GM12878 (cell line): Measurements from ENCODE around the gene ALDH3A2. TPM values are rescaled to one million over a fixed set of nuclear protein-coding genes. Genes with fewer than 3 reads are reported as not detected.

Experiments used
- ATAC-seq: fragments of 200-7000 bp; cut with Tn5 transposase; 3 replicates; pipeline ENCODE4 v1.9.1; 2020; ENCODE audit warnings: mild to moderate bottlenecking, moderate library complexity
- Bru-seq: library from RNA; stranded (reverse); fragments of 400-500 nt; gene quantifications from one replicate; lab custom pipeline; 2021; lab: Mats Ljungman, UMichigan
- BruChase-seq, 2 experiments: library from RNA; stranded (reverse); fragments of 400-500 nt; gene quantifications; one replicate each; lab custom pipeline; 2021; lab: Mats Ljungman, UMichigan
- BruUV-seq: library from RNA; stranded (reverse); fragments of 400-500 nt; replicated peaks from 2 replicates; lab custom pipeline; 2021; lab: Mats Ljungman, UMichigan
- CTCF ChIA-PET: fragments of 300-600 bp; sonication (Branson Sonifier 250); formaldehyde crosslinking; extraction: SDS; loops from one replicate; lab custom pipeline; 2021; ENCODE audit warnings: inconsistent platforms; lab: Yijun Ruan, JAX
- POLR2A ChIA-PET: fragments of 350-600 bp; formaldehyde crosslinking; extraction: SDS; loops from one replicate; lab custom pipeline; 2021; ENCODE audit warnings: inconsistent platforms; lab: Charles Lee
- RAD21 ChIA-PET: fragments of 300-600 bp; sonication (Branson Sonifier 250); formaldehyde crosslinking; loops from one replicate; lab custom pipeline; 2023; ENCODE audit warnings: antibody characterized with exemption; ENCODE audit not compliant: unreplicated experiment; lab: Charles Lee
- SMC1A ChIA-PET: fragments of 300-600 bp; sonication (Branson Sonifier 250); formaldehyde crosslinking; loops from one replicate; lab custom pipeline; 2023; ENCODE audit not compliant: unreplicated experiment, uncharacterized antibody; lab: Charles Lee
- DNase-seq: peaks from one replicate; pipeline ENCODE4 v3.0.0-alpha.2; 2011; ENCODE audit warnings: low read depth, low spot score
- FAIRE-seq: peaks from 3 replicates; lab custom pipeline; 2011; peaks lifted over from hg19 to GRCh38; lab: Jason Lieb, UNC
- H2AFZ ChIP-seq: 2 replicates; pipeline ENCODE4 v1.6.0; 2011; ENCODE audit warnings: low read depth, low read length, control low read depth; ENCODE audit not compliant: control insufficient read depth
- H3K27ac ChIP-seq: 2 replicates; pipeline ENCODE4 v1.5.1; 2011; ENCODE audit warnings: control low read depth; ENCODE audit not compliant: control insufficient read depth, insufficient read depth
- H3K27me3 ChIP-seq, 2 experiments: replicated peaks in 1 of 2; 2 replicates each; pipeline versions ENCODE4 v1.6.0 to v1.6.1; 2011; ENCODE audit warnings: low read length in 1 of 2; ENCODE audit not compliant: control insufficient read depth in 2 of 2, insufficient read depth in 2 of 2
- H3K36me3 ChIP-seq, 2 experiments: 2 replicates each; pipeline ENCODE4 v1.5.1; 2011; ENCODE audit warnings: low read length in 1 of 2; ENCODE audit not compliant: control insufficient read depth in 2 of 2, insufficient read depth in 2 of 2
- H3K4me1 ChIP-seq: 2 replicates; pipeline ENCODE4 v1.6.1; 2011; ENCODE audit warnings: mild to moderate bottlenecking, low read length, moderate library complexity, mixed read lengths; ENCODE audit not compliant: control insufficient read depth, insufficient read depth
- H3K4me2 ChIP-seq: 2 replicates; pipeline ENCODE4 v1.6.0; 2011; ENCODE audit warnings: control low read depth; ENCODE audit not compliant: control insufficient read depth, insufficient read depth
- H3K4me3 ChIP-seq: fragments of 200-600 bp; sonication (generic); 2 replicates; pipeline ENCODE4 v1.5.1; 2016
- H3K79me2 ChIP-seq: 2 replicates; pipeline ENCODE4 v1.6.0; 2011; ENCODE audit warnings: low read length; ENCODE audit not compliant: control insufficient read depth, insufficient read depth
- H3K9ac ChIP-seq: 2 replicates; pipeline ENCODE4 v1.8.0; 2011; ENCODE audit warnings: low read length, control low read depth, mixed read lengths; ENCODE audit not compliant: control insufficient read depth, insufficient read depth
- H3K9me3 ChIP-seq: replicated peaks from 3 replicates; pipeline ENCODE4 v1.5.1; 2011; ENCODE audit warnings: mild to moderate bottlenecking, low read length; ENCODE audit not compliant: control insufficient read depth, insufficient read depth
- H4K20me1 ChIP-seq: 2 replicates; pipeline ENCODE4 v1.6.0; 2011; ENCODE audit not compliant: control insufficient read depth, insufficient read depth
- CREB1 ChIP-seq: IDR thresholded peaks from 2 replicates; pipeline ENCODE4 v1.6.1; 2012; ENCODE audit warnings: low read depth, mild to moderate bottlenecking, inconsistent platforms
- CTCF ChIP-seq, 3 experiments: IDR thresholded peaks in 2 of 3; conservative IDR thresholded peaks in 1 of 3; 2 replicates each; pipeline ENCODE4 v1.5.1; 2011; ENCODE audit warnings: low read depth in 3 of 3, low read length in 3 of 3, mild to moderate bottlenecking in 3 of 3, control low read depth in 2 of 3, moderate library complexity in 2 of 3, inconsistent platforms in 1 of 3, mixed read lengths in 1 of 3; ENCODE audit not compliant: control insufficient read depth in 2 of 3, insufficient read depth in 1 of 3; ENCODE audit errors: extremely low read depth in 1 of 3
- DPF2 ChIP-seq: fragments of 450-650 bp; IDR thresholded peaks from 2 replicates; pipeline ENCODE4 v1.6.1; 2017; ENCODE audit warnings: mild to moderate bottlenecking
- GATAD2B ChIP-seq: fragments of 450-650 bp; conservative IDR thresholded peaks from 2 replicates; pipeline ENCODE4 v1.6.1; 2017; ENCODE audit warnings: low read depth, mild to moderate bottlenecking, moderate library complexity
- HCFC1 ChIP-seq: fragments of 150-350 bp; IDR thresholded peaks from 2 replicates; pipeline ENCODE4 v1.6.1; 2014; ENCODE audit warnings: low read length
- KLF5 ChIP-seq: fragments of 450-650 bp; IDR thresholded peaks from 2 replicates; pipeline ENCODE4 v1.6.1; 2014; ENCODE audit warnings: mild to moderate bottlenecking; ENCODE audit not compliant: partially characterized antibody
- MEF2B ChIP-seq: fragments of 450-650 bp; IDR thresholded peaks from 2 replicates; pipeline ENCODE4 v1.6.1; 2018; ENCODE audit warnings: mild to moderate bottlenecking, moderate library complexity; ENCODE audit not compliant: partially characterized antibody, poor library complexity, severe bottlenecking
- NR2F1 ChIP-seq: fragments of 450-650 bp; conservative IDR thresholded peaks from 2 replicates; pipeline ENCODE4 v1.6.1; 2017; ENCODE audit warnings: mild to moderate bottlenecking
- PAX5 ChIP-seq: IDR thresholded peaks from 2 replicates; pipeline ENCODE4 v1.6.1; 2011; ENCODE audit warnings: low read depth, low read length, borderline replicate concordance
- POLR2A ChIP-seq: IDR thresholded peaks from 2 replicates; pipeline ENCODE4 v1.6.1; 2011; ENCODE audit warnings: low read depth, mild to moderate bottlenecking, low read length
- POU2F2 ChIP-seq: IDR thresholded peaks from 3 replicates; pipeline ENCODE4 v1.6.1; 2011; ENCODE audit warnings: low read depth, mild to moderate bottlenecking, low read length, borderline replicate concordance
- RB1 ChIP-seq: fragments of 450-650 bp; formaldehyde crosslinking; IDR thresholded peaks from 2 replicates; pipeline ENCODE4 v1.6.1; 2017; ENCODE audit warnings: mild to moderate bottlenecking, borderline replicate concordance
- RELA ChIP-seq: fragments of 450-650 bp; IDR thresholded peaks from 2 replicates; pipeline ENCODE4 v1.8.0; 2014; ENCODE audit warnings: borderline replicate concordance; ENCODE audit not compliant: partially characterized antibody
- SMAD5 ChIP-seq: IDR thresholded peaks from 2 replicates; pipeline ENCODE4 v1.6.1; 2016; ENCODE audit warnings: antibody characterized with exemption, low read depth
- TAF1 ChIP-seq: IDR thresholded peaks from 2 replicates; pipeline ENCODE4 v1.6.1; 2011; ENCODE audit warnings: mild to moderate bottlenecking, low read depth, low read length, borderline replicate concordance
- ZNF622 ChIP-seq: fragments of 450-650 bp; IDR thresholded peaks from 2 replicates; pipeline ENCODE4 v1.6.1; 2017; ENCODE audit warnings: mild to moderate bottlenecking, inconsistent platforms
- WGBS: methylation state at CpG from one replicate; pipeline ENCODE4 v1.1.6; 2016; ENCODE audit warnings: low lambda C conversion rate; ENCODE audit not compliant: insufficient replicate concordance, insufficient coverage; ENCODE audit errors: missing lambda C conversion rate; 5-methylcytosine and 5-hydroxymethylcytosine counted together
- in situ Hi-C: fragments of 300-500 bp; cut with MboI; formaldehyde crosslinking; loops from 9 replicates; pipeline ENCODE4 v1.14.3; 2018; ENCODE audit warnings: mixed read lengths
- intact Hi-C: fragments of 100-400 bp; cut with micrococcal nuclease; formaldehyde crosslinking; loops from one replicate; pipeline ENCODE4 v1.14.2; 2022; ENCODE audit not compliant: unreplicated experiment
- long read RNA-seq, 2 experiments: library from polyadenylated mRNA; unstranded; transcript quantifications; one replicate each; pipeline ENCODE4 v2.0.0, GENCODE V29; 2019 to 2020
- polyA minus RNA-seq, 3 experiments: library from RNA; depleted of rRNA, polyadenylated mRNA; stranded (reverse); fragments of >200 nt; gene quantifications; 2 replicates each; pipeline ENCODE4 v1.2.3, GENCODE V29; 2011
- polyA plus RNA-seq, 11 experiments: library from polyadenylated mRNA; depleted of rRNA in 4 of 11; unstranded in 6 of 11; stranded (reverse) in 5 of 11; fragments of >200 nt; fragmentation: Nextera tagmentation in 4 of 11; fragmentation: Illumina TruSeq in 1 of 11; extraction: Ambion mirVana in 4 of 11; extraction: Trizol in 1 of 11; gene quantifications; 1 replicate in 1 of 11; 2 replicates in 10 of 11; pipeline versions ENCODE4 v1.2.1 to v1.2.3, GENCODE V29; 2011 to 2016; ENCODE audit warnings: inconsistent platforms in 2 of 11, missing spikeins in 2 of 11, low read depth in 1 of 11
- total RNA-seq, 4 experiments: library from RNA; depleted of rRNA in 3 of 4; stranded (reverse); fragments of >200 nt in 3 of 4; fragmentation: Illumina TruSeq in 1 of 4; extraction: Trizol in 1 of 4; gene quantifications; 2 replicates each; pipeline versions ENCODE4 v1.2.1 to v1.2.3, GENCODE V29; 2013 to 2021

The ALDH3A2 gene
- total RNA-seq (2013; cell fraction: nucleolus; rRNA removed): 48.1 and 48.9 TPM in 2 replicates
- total RNA-seq (2014; rRNA removed) (27.8 and 31.5 TPM in 2 replicates), total RNA-seq (2014; rRNA removed; fragmentation: Illumina TruSeq; extraction: Trizol) (20.5 and 21.2 TPM in 2 replicates), total RNA-seq (2021) (25.7 and 27.8 TPM in 2 replicates), polyA plus RNA-seq (2011; rRNA removed) (33.3 and 40.3 TPM in 2 replicates), polyA plus RNA-seq (2014; fragmentation: Illumina TruSeq; extraction: Trizol) (24.4 and 29.1 TPM in 2 replicates), polyA plus RNA-seq (2014; fragmentation: Nextera tagmentation; extraction: Ambion mirVana) (1 to 10 TPM; 5.0 to 7.9 TPM), polyA plus RNA-seq (2014; rRNA removed) (17.5 and 23.1 TPM in 2 replicates), polyA plus RNA-seq (2016; fragmentation: Nextera tagmentation; extraction: Ambion mirVana) (10 to 100 TPM; 35.0 to 37.0 TPM), polyA minus RNA-seq (2011; rRNA and poly(A)+ RNA removed) (18.8 and 21.7 TPM in 2 replicates), Bru-seq, nascent RNA (percentile 61 among the genes with signal in this experiment), BruChase-seq, experiment 1, labeled RNA remaining after a 6-hour chase (percentile 59 among the genes with signal in this experiment), BruChase-seq, experiment 2, labeled RNA remaining after a 2-hour chase (percentile 62 among the genes with signal in this experiment)
- polyA plus RNA-seq (2011; ENCODE audit: low read depth): 8.5 TPM
- 19.5 and 19.8 TPM in 2 replicates for polyA plus RNA-seq (2011; cell fraction: cytosol; rRNA removed)
- 22.5 and 31.6 TPM in 2 replicates for polyA plus RNA-seq (2011; cell fraction: nucleus; rRNA removed)
- polyA plus RNA-seq (2012): 12.1 and 12.3 TPM in 2 replicates
- 7.2 and 14.8 TPM in 2 replicates for polyA minus RNA-seq (2011; cell fraction: cytosol; rRNA and poly(A)+ RNA removed)
- polyA minus RNA-seq (2011; cell fraction: nucleus; rRNA and poly(A)+ RNA removed): 10.8 and 23.3 TPM in 2 replicates
- long read RNA-seq, experiment 1, transcript ALDH3A2-201 (10 exons, 3,928 nt): major isoform, 25 of 42 reads
- long read RNA-seq, experiment 1, partial matches to known transcripts: 2 of 42 reads
- long read RNA-seq, experiment 1, other reads (novel, unspliced or antisense): 10 of 42 reads
- long read RNA-seq, experiment 2, transcript ALDH3A2-202 (11 exons, 3,828 nt): minor isoform, 38 of 246 reads
- long read RNA-seq, experiment 2, transcript ALDH3A2-201 (10 exons, 3,928 nt): major isoform, 158 of 246 reads
- long read RNA-seq, experiment 2, partial matches to known transcripts: 12 of 246 reads
- long read RNA-seq, experiment 2, other reads (novel, unspliced or antisense): 24 of 246 reads

GRCh38 chr17:19648475-19649273 lies at the start of gene ALDH3A2:
Gene ALDH3A2 (plus strand): TSS chr17:19648751. CDS start chr17:19648972, 221 bp downstream.
- Histone ChIP-seq H4K20me1 (no peaks in the 10 kb centered on the region), H3K27me3 (no peaks in the 10 kb centered on the region), H3K4me1 (peaks cover 8% of the 10 kb centered on the region; the same call in 1 of the 2 replicates), H2AFZ (peak within 1 kb of the TSS; percentile 97), H3K9me3 (no peaks in the 10 kb centered on the region; the same call in 2 of the 3 replicates), H3K4me3 (peak within 1 kb of the TSS; percentile 65), H3K79me2 (peaks cover 8% of the 10 kb centered on the region), H3K27ac (peak within 1 kb of the TSS; percentile 74), H3K9ac (peak within 1 kb of the TSS; percentile 71), H3K36me3 (no peaks in the 10 kb centered on the region), H3K4me2 (peak within 1 kb of the TSS; percentile 96)
- peak; percentile 47 for FAIRE-seq
- 2% methylated on average over 50 of the region's 71 CpGs for WGBS
- ChIA-PET RAD21 (interaction anchor here (1.1 to 1.7 kb wide), 4 partner anchors 16 to 271 kb away, joined by 3 to 6 read pairs (median 5); partner anchors contain the start of gene MAPK7), SMC1A (interaction anchor here (1.0 to 2.2 kb wide), 8 partner anchors 12 to 271 kb away, joined by 3 to 8 read pairs (median 5); partner anchors contain the start of gene MAPK7), POLR2A (interaction anchor here (1.2 kb wide), 1 partner anchor 271 kb away, joined by 3 read pairs; the partner anchor contains the start of gene MAPK7), CTCF (interaction anchor here (0.8 to 2.9 kb wide), 10 partner anchors 11 to 136 kb away, joined by 3 to 19 read pairs (median 4); no protein-coding TSS in a partner anchor)
- in situ Hi-C loops (no loop called here), intact Hi-C loops (loop anchor here (5.0 to 10.0 kb wide), 3 partner anchors 119 to 284 kb away; partner anchors contain the start of gene B9D1)
- BruUV-seq: TSS peak; percentile 60
- peak; percentile 98 for ATAC-seq
- peak; percentile 68 for DNase-seq
- peak; percentile 83; the same call in 1 of the 2 replicates for TF ChIP-seq RB1
- peak; percentile 82; the same call in 1 of the 2 replicates for TF ChIP-seq PAX5
- peak; percentile 51; the same call in 1 of the 3 replicates for TF ChIP-seq POU2F2
- TF ChIP-seq TAF1: peak; percentile 23; the same call in 1 of the 2 replicates
- TF ChIP-seq DPF2: peak; percentile 74; the same call in 1 of the 2 replicates
- TF ChIP-seq GATAD2B: peak; percentile 81
- no peak for TF ChIP-seq MEF2B
- 0 out of 6 replicates have a peak, but pooled peaks of 1 of the 3 experiments have one; percentile 11 for TF ChIP-seq CTCF (IDR thresholded peaks at IDR 0.05 in 2 of 3, conservative IDR thresholded peaks at IDR 0.05 in 1 of 3; ENCODE audit: control insufficient read depth in 2 of 3, extremely low read depth in 1 of 3, insufficient read depth in 1 of 3, low read depth in 3 of 3, low read length in 3 of 3)
- no peak for TF ChIP-seq HCFC1
- TF ChIP-seq KLF5: peak; percentile 73
- TF ChIP-seq CREB1: peak; percentile 51
- peak; percentile 95 for TF ChIP-seq POLR2A
- peak; percentile 6 for TF ChIP-seq RELA
- peak; percentile 96 for TF ChIP-seq NR2F1
- TF ChIP-seq ZNF622: no peak
- TF ChIP-seq SMAD5: peak; percentile 76; the same call in 1 of the 2 replicates
